Nephron progenitor cell (in vitro differentiated cells): Measurements from ENCODE around the gene CLEC20A.
A peak's percentile ranks its signal among the peaks of the same experiment; 100 is the strongest.

ENCODE experiments used
- DNase-seq: peaks from one replicate; pipeline ENCODE4 v3.0.0; 2021
- H3K27ac Mint-ChIP-seq: 2 replicates; pipeline ENCODE4 v1.8.0; 2021; ENCODE audit warnings: mild to moderate bottlenecking, moderate library complexity, mixed read lengths
- H3K27me3 Mint-ChIP-seq: 2 replicates; pipeline ENCODE4 v1.8.0; 2021; ENCODE audit warnings: mild to moderate bottlenecking, low read depth, mixed read lengths; ENCODE audit not compliant: poor library complexity
- H3K36me3 Mint-ChIP-seq: 2 replicates; pipeline ENCODE4 v1.8.0; 2021; ENCODE audit warnings: low read depth, mixed read lengths
- H3K4me1 Mint-ChIP-seq: 2 replicates; pipeline ENCODE4 v1.8.0; 2021; ENCODE audit warnings: mixed read lengths
- H3K4me3 Mint-ChIP-seq: 2 replicates; pipeline ENCODE4 v1.8.0; 2021; ENCODE audit warnings: mild to moderate bottlenecking, moderate library complexity, mixed read lengths
- H3K9me3 Mint-ChIP-seq: 2 replicates; pipeline ENCODE4 v1.8.0; 2021; ENCODE audit warnings: mild to moderate bottlenecking, moderate library complexity, mixed read lengths
- TF ChIP-seq, protein P1 (sequence below): fragments of 200-600 bp; sonication (generic); IDR thresholded peaks from 2 replicates; pipeline ENCODE4 v1.5.0; 2021; ENCODE audit warnings: antibody characterized with exemption

The CLEC20A gene

DNA sequence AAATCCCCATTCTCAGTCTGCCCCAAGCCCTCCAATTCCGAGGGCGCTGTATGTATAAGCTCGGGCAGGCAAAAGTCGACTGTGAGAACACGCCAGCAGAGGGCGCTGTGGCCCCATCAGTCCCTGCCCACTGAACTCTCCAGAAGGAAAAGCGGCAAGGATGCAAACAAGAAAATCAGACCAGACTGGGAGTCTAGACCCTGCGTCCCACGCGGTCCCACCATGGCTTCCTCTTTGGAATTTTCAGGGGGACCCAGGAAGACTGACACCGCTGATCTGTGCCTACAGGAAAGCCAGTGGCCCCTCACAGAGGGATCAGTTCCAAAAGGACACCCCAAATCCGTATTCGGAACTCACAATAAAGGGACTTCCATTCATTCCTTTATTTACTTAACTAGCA, 35.6 kb upstream of the CLEC20A start:
- Mint-ChIP-seq H3K36me3 (no peaks in the 10 kb centered on the region), H3K27ac (no peak overlapping the region), H3K9me3 (no peaks in the 10 kb centered on the region), H3K27me3 (no peaks in the 10 kb centered on the region), H3K4me1 (peaks cover 22% of the 10 kb centered on the region), H3K4me3 (no peak overlapping the region)
- peak; percentile 87 for DNase-seq
- TF ChIP-seq, protein P1, sequence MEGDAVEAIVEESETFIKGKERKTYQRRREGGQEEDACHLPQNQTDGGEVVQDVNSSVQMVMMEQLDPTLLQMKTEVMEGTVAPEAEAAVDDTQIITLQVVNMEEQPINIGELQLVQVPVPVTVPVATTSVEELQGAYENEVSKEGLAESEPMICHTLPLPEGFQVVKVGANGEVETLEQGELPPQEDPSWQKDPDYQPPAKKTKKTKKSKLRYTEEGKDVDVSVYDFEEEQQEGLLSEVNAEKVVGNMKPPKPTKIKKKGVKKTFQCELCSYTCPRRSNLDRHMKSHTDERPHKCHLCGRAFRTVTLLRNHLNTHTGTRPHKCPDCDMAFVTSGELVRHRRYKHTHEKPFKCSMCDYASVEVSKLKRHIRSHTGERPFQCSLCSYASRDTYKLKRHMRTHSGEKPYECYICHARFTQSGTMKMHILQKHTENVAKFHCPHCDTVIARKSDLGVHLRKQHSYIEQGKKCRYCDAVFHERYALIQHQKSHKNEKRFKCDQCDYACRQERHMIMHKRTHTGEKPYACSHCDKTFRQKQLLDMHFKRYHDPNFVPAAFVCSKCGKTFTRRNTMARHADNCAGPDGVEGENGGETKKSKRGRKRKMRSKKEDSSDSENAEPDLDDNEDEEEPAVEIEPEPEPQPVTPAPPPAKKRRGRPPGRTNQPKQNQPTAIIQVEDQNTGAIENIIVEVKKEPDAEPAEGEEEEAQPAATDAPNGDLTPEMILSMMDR, result peak; percentile 87

DNA sequence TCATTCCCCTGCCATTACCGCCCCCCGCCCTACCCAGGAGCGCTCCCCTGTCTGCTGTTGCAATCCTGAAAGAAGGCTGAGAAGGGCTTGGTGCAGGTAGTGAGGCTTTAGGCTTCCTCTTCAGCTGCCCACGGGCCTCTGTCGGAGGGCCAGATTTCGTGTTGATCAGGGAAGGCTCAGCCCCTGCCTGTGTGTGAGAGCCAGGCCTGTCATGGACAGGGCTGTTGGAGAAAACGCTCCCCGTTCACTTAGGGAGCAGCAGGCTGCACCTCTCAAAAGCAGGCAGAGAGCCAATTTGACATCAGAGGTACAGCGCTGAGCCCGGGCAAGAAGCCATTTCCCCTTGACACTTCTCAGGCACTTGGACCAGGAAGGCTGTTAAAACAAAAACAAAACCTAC, 35.1 kb upstream of the CLEC20A start:
- no peaks in the 10 kb centered on the region for H3K27me3 Mint-ChIP-seq
- H3K4me1 Mint-ChIP-seq, result peaks cover 17% of the 10 kb centered on the region
- no peak for DNase-seq
- H3K9me3 Mint-ChIP-seq, result no peaks in the 10 kb centered on the region
- H3K4me3 Mint-ChIP-seq, result no peak overlapping the region
- no peak overlapping the region for H3K27ac Mint-ChIP-seq
- TF ChIP-seq, protein P1, result no peak
- no peaks in the 10 kb centered on the region for H3K36me3 Mint-ChIP-seq

DNA sequence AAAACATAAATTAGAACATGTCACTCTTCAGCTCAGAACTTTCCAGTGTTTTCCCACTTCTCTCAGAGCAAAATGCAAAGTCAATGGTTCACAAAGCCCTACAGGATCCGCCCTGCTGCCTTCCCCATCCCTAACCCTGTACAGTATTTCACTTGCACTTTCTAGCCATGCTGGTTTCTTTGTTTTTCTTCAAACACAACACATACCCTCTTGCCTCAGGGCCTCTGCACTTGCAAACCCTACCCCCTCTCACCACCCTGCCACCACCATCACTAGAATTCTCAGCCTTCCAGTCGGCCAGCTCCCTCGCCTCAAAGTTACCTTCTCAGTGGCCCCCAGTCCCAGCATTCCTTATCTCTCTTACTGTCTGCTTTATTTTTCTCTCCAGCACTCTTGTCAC, 33.7 kb upstream of the CLEC20A start:
- H3K36me3 Mint-ChIP-seq, result no peaks in the 10 kb centered on the region
- DNase-seq, result no peak
- H3K9me3 Mint-ChIP-seq, result no peaks in the 10 kb centered on the region
- peak overlapping the region; percentile 41 for H3K27ac Mint-ChIP-seq
- H3K4me1 Mint-ChIP-seq, result peaks cover 16% of the 10 kb centered on the region
- TF ChIP-seq, protein P1, result no peak
- H3K27me3 Mint-ChIP-seq, result no peaks in the 10 kb centered on the region
- no peak overlapping the region for H3K4me3 Mint-ChIP-seq

DNA sequence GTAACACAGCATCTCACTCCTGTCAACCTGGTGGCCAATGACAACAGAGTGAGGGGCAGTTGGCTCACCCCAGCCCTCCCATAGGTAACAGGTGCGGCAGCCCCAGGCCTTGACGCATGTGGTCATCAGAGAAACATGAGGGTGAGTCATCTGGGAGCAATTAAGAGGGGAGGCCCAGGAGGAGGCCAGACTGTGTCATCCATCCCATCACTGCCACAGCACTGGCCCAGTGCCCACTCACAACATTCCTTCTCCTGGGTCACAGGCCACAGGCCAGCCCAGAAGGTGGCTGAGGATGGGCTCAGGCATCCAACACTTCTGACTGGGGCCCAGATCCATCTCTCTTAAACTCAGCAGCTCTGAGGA, 33.3 kb upstream of the CLEC20A start:
- no peaks in the 10 kb centered on the region for H3K27me3 Mint-ChIP-seq
- no peak for DNase-seq
- no peaks in the 10 kb centered on the region for H3K9me3 Mint-ChIP-seq
- H3K4me1 Mint-ChIP-seq, result peaks cover 21% of the 10 kb centered on the region
- H3K36me3 Mint-ChIP-seq, result no peaks in the 10 kb centered on the region
- no peak overlapping the region for H3K27ac Mint-ChIP-seq
- H3K4me3 Mint-ChIP-seq, result no peak overlapping the region
- TF ChIP-seq, protein P1, result no peak

DNA sequence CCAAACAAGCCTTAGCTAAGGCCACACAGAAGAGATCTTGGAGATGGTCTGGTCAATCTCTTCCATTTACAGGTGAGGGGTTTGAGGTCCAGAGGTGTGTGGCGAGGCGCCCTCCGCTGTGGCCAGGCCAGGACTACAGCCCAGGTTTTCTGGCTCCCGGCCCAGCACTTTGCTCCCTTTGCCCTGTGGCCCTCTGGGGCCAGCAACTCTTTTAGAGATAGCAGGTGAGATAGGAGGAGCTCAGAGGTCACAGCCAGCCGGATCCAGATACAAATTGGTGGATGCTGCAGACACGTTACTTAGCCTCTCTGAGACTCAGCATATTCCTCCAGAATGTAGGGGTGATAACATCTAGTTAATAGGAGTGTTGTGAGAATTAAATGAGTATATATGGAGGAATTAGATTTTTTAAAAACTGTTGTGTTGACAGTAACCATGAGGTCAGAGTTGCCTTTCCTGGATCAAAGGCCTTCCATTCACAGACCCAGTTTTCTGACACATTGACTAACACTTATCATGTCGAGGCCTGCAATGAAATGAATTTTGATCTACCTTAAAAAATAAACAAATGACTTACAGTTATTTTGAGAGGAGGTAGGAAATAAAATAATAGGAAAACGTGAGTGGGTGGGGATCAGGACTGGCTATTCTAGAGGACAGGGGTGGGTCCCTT, 32.7 kb upstream of the CLEC20A start:
- TF ChIP-seq, protein P1, result no peak
- no peaks in the 10 kb centered on the region for H3K27me3 Mint-ChIP-seq
- no peak overlapping the region for H3K27ac Mint-ChIP-seq
- peaks cover 21% of the 10 kb centered on the region for H3K4me1 Mint-ChIP-seq
- H3K9me3 Mint-ChIP-seq, result no peaks in the 10 kb centered on the region
- H3K4me3 Mint-ChIP-seq, result no peak overlapping the region
- no peak for DNase-seq
- H3K36me3 Mint-ChIP-seq, result no peaks in the 10 kb centered on the region

DNA sequence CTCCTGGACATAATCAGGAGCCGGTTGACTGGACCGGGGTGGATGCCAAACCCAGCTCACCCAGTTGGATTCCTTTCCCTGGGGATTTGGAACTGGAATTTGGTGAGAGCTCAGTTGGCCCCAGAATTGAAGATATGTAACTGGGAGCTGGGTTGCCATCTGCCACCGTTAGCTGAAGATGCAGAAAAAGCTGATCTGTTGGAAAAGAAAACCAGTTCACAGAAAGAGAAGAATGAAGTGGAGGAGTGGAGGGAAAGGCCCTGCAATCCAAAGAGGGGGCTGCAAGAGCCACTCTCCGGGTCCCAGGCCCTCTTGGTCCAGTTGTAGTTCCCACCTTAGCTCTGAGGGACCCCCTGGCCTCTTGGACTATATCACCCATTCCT, 32.2 kb upstream of the CLEC20A start:
- H3K36me3 Mint-ChIP-seq, result no peaks in the 10 kb centered on the region
- H3K27me3 Mint-ChIP-seq, result no peaks in the 10 kb centered on the region
- DNase-seq, result no peak
- no peak overlapping the region for H3K27ac Mint-ChIP-seq
- TF ChIP-seq, protein P1, result no peak
- peaks cover 21% of the 10 kb centered on the region for H3K4me1 Mint-ChIP-seq
- no peaks in the 10 kb centered on the region for H3K9me3 Mint-ChIP-seq
- no peak overlapping the region for H3K4me3 Mint-ChIP-seq
